G401.6 (cell line): ENCODE results near the gene FAIM.
"Not testable (repeated sequence)": the region's sequence is repeated elsewhere in the genome, so short reads cannot be mapped to it uniquely, and the experiment has no call there.

Source experiments
- FAIRE-seq: peaks from 2 replicates; lab custom pipeline; 2012; peaks lifted over from hg19 to GRCh38; lab: Jason Lieb, UNC

The FAIM gene, protein sequence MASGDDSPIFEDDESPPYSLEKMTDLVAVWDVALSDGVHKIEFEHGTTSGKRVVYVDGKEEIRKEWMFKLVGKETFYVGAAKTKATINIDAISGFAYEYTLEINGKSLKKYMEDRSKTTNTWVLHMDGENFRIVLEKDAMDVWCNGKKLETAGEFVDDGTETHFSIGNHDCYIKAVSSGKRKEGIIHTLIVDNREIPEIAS

DNA sequence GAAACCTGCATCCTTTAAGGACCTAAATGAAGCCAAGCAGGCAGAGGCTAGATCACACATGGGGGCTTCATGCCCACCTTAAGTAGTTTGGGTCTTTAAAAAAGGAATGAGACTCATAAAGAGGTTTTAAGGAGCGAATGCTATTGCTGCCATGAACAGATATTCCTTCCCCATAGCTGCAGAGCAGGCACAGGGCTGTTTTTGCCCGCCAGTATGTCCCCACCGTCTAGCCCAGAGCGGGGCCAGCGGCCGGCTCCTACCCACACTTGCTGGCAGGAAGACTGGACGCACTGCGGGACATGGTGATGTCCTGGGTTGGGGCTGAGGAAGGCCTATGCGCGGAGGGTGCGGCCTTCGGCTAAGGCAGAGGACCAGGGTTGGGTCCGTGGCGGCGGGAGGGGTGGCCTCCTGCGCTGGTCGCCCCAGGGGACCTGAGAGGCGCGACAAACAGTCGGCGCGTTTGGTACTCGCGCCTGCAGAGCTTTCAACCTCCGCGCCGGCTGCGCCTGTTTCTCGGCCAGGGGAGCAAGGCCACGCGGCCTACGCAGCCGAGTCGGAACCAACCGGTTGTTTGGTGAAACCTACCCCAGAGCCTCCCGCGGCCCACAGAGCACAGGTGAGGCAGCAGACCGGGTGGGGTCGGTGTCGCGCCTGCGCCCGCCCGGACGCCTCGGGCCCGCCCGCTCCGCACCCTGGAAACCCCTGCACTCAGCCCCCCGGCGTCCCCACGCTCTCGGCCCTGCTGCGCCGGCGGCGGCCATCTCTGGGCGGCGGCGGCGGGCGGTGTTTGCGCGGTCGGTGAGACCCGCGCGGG, at the start of gene FAIM:
FAIM (plus strand) TSS at position 450 of the 814 bp plus-strand sequence. CDS start 10,956 bp downstream, outside the sequence.
- no peak for FAIRE-seq

DNA sequence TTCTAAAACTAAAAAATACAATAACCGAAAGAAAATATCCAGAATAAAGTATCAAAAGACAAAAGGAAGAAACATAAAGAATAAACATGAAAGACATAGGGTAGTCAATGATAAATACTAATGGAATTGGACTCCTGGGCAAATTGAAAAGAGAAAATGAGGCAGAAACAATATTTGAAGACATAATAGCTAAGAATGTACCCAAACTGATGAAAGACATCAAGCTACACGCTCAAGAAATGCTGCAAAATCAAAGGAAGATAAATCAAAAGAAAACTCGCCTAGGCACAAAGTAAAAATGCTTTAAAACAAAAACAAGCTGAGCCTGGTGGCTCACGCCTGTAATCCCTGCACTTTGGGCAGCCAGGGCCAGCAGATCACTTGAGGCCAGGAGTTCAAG, 49.4 kb upstream of the FAIM start:
- FAIRE-seq: no peak

DNA sequence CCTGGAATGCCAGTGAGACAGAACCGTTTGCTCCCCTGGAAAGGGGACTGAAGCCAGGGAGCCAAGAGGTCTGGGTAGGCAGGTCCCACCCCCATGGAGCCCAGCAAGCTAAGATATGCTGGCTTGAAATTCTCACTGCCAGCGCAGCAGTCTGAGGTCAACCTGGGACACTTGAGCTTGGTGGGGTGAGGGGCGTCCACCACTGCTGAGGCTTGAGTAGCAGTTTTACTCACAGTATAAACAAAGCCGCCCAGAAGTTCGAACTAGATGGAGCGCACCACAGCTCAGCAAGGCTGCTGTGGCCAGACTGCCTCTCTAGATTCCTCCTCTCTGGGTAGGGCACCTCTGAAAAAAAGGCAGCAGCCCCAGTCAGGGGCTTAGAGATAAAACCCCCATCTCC, 48.1 kb upstream of the FAIM start:
- no peak for FAIRE-seq

DNA sequence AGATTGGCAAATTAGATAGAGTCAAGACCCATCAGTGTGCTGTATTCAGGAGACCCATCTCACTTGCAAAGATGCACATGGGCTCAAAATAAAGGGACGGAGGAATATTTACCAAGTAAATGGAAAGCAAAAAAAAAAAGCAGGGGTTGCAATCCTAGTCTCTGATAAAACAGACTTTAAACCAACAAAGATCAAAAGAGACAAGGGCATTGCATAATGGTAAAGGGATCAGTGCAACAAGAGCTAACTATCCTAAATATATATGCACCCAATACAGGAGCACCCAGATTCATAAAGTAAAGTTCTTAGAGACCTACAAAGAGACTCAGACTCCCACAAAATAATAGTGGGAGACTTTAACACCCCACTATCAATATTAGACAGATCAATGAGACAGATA, 45.7 kb upstream of the FAIM start:
- FAIRE-seq: not testable (repeated sequence)

DNA sequence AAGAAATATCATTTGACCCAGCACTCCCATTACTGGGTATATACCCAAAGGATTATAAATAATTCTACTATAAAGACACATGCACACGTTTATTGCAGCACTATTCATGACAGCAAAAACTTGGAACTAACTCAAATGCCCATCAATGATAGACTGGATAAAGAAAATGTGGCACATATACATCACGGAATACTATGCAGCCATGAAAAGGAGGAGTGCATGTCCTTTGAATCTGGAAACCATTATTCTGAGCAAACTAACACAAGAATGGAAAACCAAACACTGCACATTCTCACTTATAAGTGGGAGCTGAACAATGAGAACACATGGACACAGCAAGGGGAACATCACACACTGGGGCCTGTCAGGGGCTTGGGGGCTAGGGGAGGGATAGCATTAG, 42.3 kb upstream of the FAIM start:
- not testable (repeated sequence) for FAIRE-seq

DNA sequence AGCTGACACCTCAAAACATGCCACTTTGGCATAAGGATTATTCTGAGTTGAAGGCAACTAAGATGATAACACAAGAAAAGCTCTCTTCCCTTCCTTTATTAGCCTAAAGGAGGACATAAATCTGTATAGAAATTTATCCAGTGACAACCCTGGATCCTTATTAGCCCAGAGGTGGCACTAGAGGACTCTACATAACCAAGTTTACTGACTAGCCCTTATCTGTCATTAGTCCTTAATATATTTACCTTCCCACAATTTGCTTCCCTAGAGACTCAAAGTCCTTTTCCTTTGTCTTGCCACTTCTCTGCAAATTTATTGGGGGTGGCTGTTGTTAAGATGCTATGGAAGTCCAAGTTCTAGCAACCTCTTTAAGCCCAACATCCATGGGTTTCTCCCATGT, 41.2 kb upstream of the FAIM start:
- no peak for FAIRE-seq

DNA sequence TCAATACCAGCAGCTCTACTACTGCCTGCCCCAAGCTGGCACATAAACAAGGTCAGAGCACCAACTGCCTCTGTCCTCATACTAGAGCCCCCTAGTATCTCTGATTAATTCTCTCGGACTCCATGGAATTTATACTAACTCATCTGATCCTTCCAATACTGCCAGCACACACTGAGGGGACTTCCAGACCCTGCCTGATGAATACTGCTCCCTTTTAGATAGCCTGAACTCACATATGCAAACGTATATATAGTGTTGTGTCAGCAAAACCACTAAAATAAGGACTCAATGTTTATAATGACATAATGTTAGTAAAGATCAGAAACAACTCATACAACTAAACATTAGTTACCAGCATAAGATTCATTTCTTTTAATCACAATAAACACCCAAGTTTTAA, 39.5 kb upstream of the FAIM start:
- no peak for FAIRE-seq

DNA sequence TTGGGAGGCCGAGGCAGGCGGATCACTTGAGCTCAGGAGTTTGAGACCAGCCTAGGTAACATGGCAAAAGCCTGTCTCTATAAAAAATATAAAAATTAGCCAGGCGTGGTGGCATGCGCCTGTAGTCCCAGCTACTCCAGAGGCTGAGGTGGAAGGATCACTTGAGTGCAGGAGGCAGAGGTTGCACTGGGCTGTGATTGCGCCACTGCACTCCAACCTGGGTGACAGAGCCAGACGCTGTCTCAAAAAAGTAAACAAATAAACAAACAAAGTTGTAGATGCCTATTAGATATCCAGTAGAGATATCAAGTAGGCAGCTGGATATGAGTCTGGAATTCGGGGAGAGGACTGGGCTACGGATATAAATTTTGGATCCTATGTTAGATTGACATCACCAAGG, 38.9 kb upstream of the FAIM start:
- not testable (repeated sequence) for FAIRE-seq

DNA sequence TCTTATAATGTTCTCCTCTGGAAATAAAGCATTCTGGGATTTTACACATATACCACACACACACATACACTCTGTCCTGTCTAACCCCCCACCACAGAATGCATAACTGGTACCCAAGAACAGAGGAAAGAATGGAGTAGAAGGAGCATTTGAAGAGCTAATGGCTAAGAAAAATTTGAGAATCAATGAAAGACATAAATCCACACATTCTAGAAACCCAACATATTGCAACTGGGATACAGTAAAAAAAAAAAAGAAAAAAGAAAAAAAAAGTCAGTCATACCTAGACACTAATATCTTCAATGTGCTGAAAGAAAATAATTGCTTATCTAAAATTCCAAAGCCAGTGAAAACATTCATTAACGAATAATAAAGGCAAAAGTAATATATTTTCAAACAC, 35.4 kb upstream of the FAIM start:
- no peak for FAIRE-seq

DNA sequence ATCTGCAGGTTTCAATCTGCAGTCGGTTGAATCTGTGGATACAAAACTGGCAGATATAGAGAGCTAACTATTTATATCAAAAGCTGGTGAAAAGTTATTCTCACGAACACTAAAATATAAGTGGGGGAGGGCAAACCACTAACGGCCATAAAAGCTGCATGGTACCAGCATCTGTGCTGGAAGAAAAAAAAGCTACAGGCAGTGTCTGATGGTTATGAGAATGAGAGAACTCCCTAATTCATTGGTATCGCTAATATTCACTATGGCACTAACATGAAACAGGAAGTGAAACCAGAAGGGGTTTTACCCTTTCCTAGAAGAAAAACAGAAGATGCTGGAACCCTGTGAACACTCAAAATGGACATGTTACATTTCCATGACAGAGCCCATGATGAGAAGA, 30.4 kb upstream of the FAIM start:
- no peak for FAIRE-seq

DNA sequence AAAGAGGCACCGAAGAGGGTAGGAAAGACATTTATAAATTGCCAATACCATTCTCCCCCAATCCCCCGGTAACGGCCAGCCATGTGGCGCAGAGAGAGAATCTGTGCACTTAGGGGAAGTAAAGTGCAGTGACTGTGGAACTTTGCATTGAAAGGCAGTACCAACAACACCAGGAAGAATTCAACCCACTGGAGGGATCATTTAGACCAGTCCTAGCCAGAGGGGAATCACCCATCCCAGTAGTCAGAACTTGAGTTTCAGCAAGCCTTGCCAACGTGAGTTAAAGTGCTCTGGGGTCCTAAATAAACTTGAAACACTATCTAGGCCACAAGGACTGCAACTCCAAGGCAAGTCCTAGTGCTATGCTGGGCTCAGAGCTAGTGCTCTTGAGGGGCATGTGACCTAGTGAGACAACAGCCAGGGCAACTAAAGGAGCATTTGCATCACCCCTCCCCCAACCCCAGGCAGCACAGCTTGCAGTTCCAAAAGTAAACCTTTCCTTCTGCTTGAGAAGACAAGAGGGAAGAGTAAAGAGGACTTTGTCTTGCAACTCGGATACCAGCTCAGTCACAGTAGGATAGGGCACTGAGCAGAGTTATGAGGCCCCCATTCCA, 29.5 kb upstream of the FAIM start:
- FAIRE-seq: no peak

DNA sequence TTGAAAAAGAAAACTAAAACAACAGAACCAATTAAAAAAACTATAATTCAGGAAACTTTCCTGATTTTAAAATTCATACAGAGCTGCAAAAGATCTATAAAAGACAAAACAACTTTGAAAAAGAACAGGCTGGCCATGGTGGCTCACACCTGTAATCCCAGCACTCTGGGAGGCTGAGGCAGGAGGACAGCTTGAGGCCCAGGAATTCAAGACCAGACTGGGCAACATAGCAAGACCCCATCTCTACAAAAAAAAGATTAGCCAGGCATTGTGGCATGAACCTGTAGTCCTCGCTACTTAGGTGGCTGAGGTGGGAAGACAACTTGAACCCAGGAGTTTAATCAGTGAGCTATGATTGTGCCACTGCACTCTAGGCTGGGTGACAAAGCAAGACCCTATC, 21.2 kb upstream of the FAIM start:
- FAIRE-seq: no peak

DNA sequence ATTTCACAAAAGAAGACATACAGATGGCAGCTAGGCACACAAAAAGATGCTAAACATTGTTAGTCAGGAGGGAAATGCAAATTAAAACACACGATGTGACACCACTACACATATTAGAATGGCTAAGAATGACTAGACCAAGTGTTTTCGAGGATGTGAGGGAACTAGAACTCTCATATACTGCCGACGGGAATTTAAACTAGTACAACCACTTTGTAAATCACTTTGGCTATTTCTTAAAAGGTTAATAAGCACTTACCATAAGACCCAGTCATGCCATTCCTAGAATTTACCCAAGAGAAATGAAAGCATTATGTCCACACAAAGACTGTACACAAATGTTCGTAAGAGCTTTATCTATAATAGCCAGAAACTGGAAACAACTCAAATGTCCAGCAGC, 20.1 kb upstream of the FAIM start:
- no peak for FAIRE-seq

DNA sequence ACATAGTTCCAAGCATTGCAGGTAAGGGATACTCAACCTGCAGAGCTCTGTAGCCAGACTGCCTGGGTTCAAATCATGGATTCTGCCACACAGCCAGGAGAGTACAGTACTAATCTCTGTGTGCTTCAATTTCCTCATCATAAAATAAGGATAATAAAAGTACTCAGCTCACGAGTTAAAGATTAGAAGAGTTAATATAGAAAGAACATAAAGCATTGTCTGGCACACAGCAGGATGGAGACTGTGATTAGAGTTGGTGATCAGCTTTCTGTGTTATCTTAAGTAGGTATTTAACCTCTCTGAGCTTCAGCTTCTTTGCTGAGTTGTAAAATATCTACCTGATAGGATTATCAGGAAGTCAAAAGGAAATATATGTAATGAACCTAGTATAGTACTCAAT, 17.2 kb upstream of the FAIM start:
- no peak for FAIRE-seq

DNA sequence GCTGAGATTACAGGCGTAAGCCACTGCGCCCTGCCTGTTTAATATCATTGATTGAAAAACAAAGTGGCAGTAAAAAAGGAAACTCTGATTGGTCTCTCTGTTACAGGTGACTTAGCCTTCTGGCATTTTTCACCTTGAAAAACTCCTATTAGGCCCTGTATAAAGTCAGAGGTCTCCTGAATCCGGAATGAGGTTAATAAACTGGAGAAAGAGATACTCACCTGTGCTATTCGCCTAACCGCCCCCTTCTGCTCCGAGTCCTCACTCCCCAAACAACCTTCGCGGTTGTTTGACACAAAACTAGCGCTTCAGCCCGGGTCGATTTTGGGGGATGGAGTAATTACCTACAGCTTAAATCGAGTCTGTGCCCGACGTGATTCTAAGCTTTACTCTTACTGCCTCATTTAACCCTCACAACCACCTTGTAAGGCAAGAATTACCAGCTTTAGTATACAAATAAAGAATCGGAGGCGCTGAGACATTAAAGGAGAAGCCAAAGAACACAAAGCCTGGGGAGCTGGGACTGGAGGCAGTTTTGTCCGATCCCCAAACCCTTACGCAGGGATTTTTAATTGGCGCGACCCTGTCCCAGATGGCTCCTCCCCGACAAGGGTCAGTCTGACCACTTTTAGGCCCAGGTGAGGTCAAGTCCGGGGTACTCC, 15.0 kb upstream of the FAIM start:
- FAIRE-seq: no peak

DNA sequence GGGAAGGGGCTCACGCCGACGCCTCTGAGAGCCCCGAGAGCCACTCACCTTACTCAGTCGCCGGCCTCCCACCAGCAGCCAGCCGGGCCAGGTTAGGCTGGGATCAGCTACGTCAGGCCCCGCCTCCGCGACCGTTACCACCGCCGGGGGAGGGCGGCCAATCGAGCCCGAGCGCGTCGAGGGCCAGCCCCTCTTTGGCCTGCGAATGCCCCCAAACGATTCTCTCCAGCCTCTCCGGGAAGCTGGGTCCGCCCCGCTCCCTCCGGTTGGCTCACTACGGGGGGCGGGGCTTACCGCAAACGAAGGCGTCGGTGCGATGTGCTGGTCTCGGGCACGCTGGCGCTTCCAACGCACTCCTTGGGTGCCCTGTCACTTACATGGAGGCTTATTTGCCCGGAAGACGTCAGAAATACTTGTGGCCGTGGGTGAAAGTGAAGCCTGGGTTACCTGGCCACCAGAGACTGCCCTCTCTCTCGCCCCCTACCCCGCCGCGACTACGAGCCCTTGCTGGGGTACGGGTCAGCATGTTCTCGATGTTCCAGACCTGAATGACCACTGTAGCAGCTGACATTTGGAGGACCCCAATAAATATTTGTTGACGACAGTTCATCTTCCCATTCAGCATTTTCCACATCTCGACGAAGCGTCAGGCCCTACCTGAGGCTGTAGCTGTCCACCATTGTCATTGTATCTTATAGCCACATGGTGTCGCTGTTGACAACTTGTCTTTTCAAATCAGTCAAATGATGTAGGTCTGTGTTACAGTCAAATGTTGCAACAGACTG, 14.2 kb upstream of the FAIM start, which contains the start of gene CEP70:
CEP70 (minus strand) TSS at position 111 of the 785 bp plus-strand sequence. CDS start 21,333 bp downstream, outside the sequence.
- peak; percentile 98 for FAIRE-seq

DNA sequence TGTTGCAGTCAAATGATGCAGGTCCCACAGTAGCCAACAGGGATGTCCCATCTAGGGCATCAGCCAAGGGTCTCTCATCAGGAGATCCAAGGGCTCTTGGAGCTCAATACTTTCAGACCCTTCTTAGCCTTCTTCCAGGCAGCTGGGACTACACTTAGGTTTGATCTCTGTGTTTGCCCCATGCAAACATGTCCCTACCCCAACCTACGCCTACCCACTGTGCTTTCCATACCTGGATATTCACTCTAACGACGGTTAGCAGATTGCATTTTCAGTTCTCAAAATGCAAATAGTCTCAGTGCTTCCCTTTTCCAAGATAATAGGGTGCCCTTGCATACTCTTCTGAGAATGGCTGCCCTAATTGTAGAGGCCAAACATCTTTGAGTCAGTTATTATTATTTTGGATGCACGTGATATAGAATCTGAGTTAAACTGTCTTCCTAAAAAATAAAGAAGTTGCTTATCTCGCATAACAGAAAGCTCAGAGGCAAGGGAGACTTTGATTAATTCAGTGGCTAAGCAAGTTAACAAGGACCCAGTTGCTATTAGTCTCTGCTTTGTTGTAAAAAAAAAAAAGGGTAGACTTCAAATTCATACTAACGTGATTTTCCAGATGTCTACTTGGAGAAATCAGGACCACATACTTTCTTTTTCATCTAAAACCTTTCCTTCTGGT, 13.5 kb upstream of the FAIM start:
- no peak for FAIRE-seq

DNA sequence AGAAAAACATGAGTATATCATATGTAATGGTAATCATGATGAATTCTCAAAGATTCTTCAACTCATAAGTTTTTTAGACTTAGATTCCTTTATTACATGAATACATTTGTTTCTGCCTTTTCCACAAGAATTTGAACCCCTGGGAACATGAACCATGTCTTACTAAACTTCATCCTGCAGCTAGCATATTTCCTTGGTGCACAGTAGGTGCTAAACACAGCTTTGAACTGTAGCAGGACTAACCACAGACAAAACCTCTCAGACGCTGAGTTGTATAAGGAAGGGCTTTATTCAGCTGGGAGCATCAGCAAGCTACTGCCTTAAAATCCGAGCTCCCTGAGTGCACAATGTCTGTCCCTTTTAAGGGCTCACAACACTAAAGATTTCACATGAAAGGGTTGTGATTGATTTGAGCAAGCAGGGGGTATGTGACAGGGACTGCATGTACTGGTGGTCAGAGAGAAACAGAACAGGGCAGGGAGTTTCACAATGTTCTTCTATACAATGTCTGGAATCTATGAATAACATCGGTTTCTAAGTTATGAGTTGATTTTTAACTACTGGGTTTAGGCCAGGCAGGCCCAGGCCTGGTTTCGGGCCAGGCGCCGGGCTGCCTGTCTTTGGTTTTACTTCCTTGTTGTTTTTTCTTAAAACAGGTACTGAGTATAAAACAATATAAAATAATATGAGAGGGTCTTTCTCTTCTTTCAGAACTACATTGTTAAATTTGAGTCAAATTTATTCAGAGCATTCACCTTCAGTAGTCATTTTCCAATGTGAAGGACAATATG, 11.2 kb upstream of the FAIM start:
- FAIRE-seq: not testable (repeated sequence)

DNA sequence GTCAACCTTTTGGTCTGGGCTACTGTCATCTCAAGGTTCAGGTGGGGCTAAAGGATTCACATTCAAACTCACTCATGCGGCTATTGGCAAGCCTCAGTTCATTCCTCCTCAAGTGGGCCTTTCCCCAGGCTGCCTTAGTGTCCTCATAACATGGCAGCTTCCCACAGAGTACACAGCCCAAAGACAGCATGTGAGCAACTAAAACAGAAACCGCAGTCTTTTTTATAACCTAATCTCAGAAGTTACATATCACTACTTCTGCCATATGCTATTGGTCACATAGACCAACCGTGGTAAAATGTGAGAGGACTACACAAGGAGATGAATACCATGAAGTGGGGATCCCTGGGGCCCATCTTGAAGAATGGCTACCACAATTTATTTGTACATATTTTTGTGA, 10.0 kb upstream of the FAIM start:
- FAIRE-seq: no peak

DNA sequence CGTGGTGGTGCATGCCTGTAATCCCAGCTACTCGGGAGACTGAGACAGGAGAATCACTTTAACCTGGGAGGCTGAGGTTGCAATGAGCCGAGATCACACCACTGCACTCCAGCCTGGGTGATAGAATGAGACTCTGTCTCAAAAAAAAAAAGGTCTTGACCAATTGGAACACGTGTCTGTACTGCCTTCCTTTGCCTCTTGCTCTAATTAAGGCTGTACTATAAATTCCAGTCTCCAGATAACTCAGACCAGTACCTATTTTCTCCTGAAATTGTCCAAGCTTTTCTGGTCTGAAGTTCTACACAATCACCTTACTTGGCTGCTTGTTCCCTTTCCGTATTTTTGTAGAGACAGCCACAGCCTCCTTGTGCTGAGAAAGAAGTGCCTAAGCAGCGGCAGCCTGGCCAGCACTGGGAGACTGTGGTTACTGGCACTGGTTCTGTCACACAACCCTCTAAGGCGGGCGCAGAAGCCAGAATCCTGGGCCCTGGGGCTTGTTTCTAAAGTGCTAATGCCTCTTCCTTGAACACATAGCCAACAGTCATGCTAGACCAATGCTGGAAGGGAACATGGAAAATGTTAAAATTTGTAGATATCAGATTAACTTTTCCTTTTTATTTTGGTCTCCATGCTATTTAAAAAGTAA, 8.3 kb upstream of the FAIM start:
- FAIRE-seq: no peak
